22Rv1 (cell line): ENCODE results near the gene ASTN2.

ENCODE experiments used
- H3K27ac ChIP-seq: fragments of 450-650 bp; 2 replicates; pipeline ENCODE4 v1.5.1; 2017
- ZFX ChIP-seq: fragments of 450-650 bp; IDR thresholded peaks from 2 replicates; pipeline ENCODE4 v1.6.1; 2017; ENCODE audit warnings: antibody characterized with exemption, borderline replicate concordance
- TF ChIP-seq, protein P1 (sequence below): fragments of 450-650 bp; IDR thresholded peaks from 2 replicates; pipeline ENCODE4 v1.5.1; 2017; ENCODE audit warnings: mild to moderate bottlenecking

Gene ASTN2

DNA sequence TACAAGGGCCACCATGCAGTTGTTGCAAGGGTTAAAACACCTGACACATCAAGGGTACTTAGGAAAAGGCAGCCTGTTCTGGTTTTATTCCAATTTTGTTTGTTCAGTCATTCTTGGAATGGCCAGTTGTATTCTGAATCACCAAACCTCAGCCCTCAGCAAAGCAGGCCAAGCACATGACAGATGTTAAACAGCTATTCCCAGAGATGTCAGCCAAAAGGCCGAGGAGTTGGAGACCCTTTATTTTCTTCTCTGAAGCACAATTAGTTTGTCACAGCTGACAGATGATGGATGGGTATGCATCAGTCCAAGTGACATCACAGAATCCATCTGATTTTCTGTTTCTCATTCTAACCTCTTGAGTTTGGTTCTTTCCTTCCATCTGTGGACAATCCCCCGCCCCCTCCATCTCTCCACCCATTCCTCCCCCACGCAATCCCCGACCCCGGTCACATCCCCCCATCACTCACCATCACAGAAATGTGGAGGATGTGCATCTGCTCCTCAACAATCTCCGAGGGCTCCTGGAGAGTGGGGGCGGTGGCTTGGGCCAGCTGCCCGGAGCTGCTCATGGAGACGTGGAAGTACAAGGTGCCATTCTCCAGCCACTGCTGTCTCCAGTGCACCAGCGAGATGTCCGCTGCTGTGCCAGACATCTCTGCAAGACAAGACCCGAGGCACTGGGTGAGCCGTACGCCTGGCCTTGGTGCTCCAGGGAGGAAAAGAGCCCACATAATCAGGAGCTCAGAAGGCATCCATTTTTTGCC is 123.8 kb downstream of the ASTN2 start:
- no peak overlapping the region for H3K27ac ChIP-seq
- TF ChIP-seq, protein P1, sequence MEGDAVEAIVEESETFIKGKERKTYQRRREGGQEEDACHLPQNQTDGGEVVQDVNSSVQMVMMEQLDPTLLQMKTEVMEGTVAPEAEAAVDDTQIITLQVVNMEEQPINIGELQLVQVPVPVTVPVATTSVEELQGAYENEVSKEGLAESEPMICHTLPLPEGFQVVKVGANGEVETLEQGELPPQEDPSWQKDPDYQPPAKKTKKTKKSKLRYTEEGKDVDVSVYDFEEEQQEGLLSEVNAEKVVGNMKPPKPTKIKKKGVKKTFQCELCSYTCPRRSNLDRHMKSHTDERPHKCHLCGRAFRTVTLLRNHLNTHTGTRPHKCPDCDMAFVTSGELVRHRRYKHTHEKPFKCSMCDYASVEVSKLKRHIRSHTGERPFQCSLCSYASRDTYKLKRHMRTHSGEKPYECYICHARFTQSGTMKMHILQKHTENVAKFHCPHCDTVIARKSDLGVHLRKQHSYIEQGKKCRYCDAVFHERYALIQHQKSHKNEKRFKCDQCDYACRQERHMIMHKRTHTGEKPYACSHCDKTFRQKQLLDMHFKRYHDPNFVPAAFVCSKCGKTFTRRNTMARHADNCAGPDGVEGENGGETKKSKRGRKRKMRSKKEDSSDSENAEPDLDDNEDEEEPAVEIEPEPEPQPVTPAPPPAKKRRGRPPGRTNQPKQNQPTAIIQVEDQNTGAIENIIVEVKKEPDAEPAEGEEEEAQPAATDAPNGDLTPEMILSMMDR: no peak
- no peak for TF ChIP-seq ZFX

DNA sequence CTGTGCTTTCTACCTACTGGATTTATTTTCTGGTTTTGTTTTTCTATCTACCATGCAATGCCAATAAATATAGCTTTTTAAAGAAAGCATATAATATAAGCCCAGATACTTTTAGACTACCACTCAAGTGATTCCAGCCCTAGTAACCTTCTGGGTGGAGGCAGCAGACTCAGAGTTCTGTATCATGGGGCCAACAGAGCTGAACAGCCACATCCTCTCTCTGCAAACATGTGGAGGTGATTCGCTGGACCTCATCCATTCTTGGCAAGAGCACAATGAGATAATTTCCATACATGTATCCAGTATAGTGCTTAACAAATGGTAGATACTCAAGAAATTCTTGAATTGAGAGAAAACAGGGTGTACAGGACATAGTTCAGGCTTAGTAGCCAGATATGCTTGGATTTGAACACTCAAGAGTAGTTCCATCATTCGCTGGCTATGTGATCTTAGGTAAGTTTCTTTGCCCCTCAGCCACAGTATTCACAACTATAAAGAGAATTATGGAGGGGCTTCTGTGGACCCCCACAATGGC is 124.5 kb downstream of the ASTN2 start:
- H3K27ac ChIP-seq: no peak overlapping the region
- TF ChIP-seq ZFX: no peak
- TF ChIP-seq, protein P1: no peak

DNA sequence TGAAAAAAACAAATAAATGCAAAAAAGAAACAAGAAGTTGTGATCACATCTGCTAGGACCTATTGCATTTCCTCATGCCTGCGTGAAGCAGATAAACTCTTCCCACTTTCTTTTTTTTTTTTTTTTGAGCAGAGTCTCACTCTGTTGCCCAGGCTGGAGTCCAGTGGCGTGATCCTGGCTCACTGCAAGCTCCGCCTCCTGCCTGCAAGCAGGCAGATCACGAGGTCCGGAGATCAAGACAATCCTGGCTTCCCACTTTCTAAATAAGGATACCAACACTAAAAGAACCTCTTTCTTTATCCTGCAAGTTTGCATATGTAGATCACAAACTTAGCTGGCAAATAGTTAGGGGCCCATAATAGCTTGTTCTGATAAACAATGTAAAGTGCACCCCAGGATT is 128.6 kb downstream of the ASTN2 start:
- TF ChIP-seq, protein P1: no peak
- no peak for TF ChIP-seq ZFX
- no peak overlapping the region for H3K27ac ChIP-seq

DNA sequence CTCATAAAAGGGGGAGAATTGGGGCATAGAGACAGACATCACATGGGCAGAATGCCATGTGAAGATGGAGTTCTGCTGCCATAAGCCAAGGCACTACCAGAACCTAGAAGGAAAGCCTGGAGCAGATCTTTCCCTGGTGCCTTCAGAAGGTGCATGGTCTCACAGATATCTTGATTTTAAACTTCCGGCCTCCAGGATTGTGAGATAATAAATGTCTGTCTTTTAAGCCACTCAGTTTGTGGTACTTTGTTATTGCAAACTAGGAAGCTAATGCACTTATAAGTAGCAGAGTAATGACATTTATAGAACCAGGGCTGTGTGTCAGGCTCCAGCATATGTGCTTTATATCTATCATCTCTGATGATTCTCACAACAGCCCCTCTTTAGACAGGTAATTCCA is 130.4 kb downstream of the ASTN2 start:
- TF ChIP-seq ZFX: no peak
- TF ChIP-seq, protein P1: no peak
- H3K27ac ChIP-seq: no peak overlapping the region

DNA sequence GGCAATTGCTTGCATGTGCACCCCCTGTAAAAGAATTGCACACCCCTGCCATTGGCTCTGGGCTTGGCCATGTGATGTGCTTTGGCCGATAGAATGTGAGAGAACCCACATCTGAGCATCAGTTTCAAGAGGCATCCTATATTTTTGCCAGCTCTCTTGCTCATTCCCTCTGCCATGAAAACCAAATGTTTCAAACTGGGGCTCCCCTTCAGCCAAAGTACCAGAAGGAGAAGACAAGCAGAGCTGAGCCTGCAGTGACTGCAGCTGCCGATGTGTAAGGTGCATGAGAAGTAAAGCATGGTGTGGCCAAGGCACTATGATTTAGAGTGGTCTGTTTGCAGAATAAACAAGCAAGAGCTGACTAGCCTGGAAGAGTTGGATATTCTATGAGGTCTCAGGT is 132.3 kb downstream of the ASTN2 start:
- H3K27ac ChIP-seq: no peak overlapping the region
- TF ChIP-seq ZFX: no peak
- TF ChIP-seq, protein P1: no peak

DNA sequence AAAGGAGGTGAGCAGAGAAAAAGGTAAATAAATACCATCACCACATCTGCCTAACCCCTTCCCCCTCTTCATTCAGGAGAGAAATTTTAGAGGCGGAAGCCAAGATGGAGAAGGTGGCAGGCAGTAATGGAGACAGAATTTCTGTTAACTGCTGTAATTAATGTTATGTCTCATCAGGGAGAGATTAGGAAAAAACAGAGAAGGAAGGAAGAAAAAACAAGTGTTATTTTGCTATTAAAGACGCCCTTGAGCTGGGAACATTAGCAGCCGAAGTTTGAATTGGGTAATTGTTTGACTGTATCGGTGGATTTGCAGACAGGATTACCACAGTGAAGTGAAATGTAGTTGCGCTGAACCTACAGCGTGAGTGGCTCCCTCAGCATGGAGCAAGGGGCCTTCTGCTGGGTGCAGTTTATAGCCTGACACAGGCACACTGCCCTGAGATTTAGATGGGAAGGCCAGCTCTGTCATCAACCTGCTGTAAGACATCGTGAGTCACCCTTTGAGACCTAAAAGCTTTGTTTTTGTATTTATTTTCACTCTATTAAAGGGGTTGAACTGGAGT is 136.3 kb downstream of the ASTN2 start:
- H3K27ac ChIP-seq: no peak overlapping the region

More for the DNA sequence above, 136.3 kb downstream of the ASTN2 start:
- TF ChIP-seq, protein P1: no peak
- no peak for TF ChIP-seq ZFX
